GM23338 (cell line): Measurements from ENCODE around the gene C2CD4B. TPM values are rescaled to one million over a fixed set of nuclear protein-coding genes. Genes with fewer than 3 reads are reported as not detected.

Experiments used
- ATAC-seq: fragments of 200-7000 bp; cut with Tn5 transposase; 3 replicates; pipeline ENCODE4 v1.9.1; 2020
- DNase-seq: peaks from one replicate; pipeline ENCODE4 v3.0.0-alpha.2; 2015; ENCODE audit warnings: low spot score
- H2AFZ ChIP-seq: fragments of 200-600 bp; sonication (generic); 2 replicates; pipeline ENCODE4 v1.8.0; 2016; ENCODE audit warnings: antibody characterized with exemption, mild to moderate bottlenecking, moderate library complexity
- H3F3A ChIP-seq: fragments of 200-600 bp; sonication (generic); replicated peaks from 2 replicates; pipeline ENCODE4 v1.8.0; 2017; ENCODE audit warnings: antibody characterized with exemption, mixed run types, low read depth
- H3K27ac ChIP-seq: fragments of 200-600 bp; sonication (generic); 2 replicates; pipeline ENCODE4 v1.6.1; 2016; ENCODE audit warnings: low read depth
- H3K27me3 ChIP-seq: fragments of 200-600 bp; sonication (generic); 2 replicates; pipeline ENCODE4 v1.8.0; 2016; ENCODE audit warnings: mild to moderate bottlenecking, mixed run types, moderate library complexity; ENCODE audit not compliant: insufficient read depth
- H3K36me3 ChIP-seq: fragments of 200-600 bp; sonication (generic); 2 replicates; pipeline ENCODE4 v1.8.0; 2016; ENCODE audit warnings: mild to moderate bottlenecking; ENCODE audit not compliant: insufficient read depth
- H3K4me1 ChIP-seq: fragments of 200-600 bp; sonication (generic); 2 replicates; pipeline ENCODE4 v1.8.0; 2016; ENCODE audit warnings: mild to moderate bottlenecking, moderate library complexity; ENCODE audit not compliant: insufficient read depth
- H3K4me2 ChIP-seq: fragments of 200-600 bp; sonication (generic); 2 replicates; pipeline ENCODE4 v1.7.1; 2017; ENCODE audit warnings: mixed run types
- H3K4me3 ChIP-seq: fragments of 200-600 bp; sonication (generic); 2 replicates; pipeline ENCODE4 v1.6.1; 2016; ENCODE audit warnings: mixed run types
- H3K79me2 ChIP-seq: fragments of 200-600 bp; sonication (generic); replicated peaks from 2 replicates; pipeline ENCODE4 v1.8.0; 2017; ENCODE audit warnings: mild to moderate bottlenecking; ENCODE audit not compliant: insufficient read depth
- H3K9me2 ChIP-seq: fragments of 200-600 bp; sonication (generic); 2 replicates; pipeline ENCODE4 v1.8.0; 2017; ENCODE audit not compliant: insufficient read depth
- H4K20me1 ChIP-seq: fragments of 200-600 bp; sonication (generic); replicated peaks from 2 replicates; pipeline ENCODE4 v1.8.0; 2017; ENCODE audit warnings: mild to moderate bottlenecking; ENCODE audit not compliant: insufficient read depth
- H3K27ac Mint-ChIP-seq: 2 replicates; pipeline ENCODE4 v1.8.0; 2020; ENCODE audit warnings: inconsistent platforms, mild to moderate bottlenecking, moderate library complexity, mixed read lengths
- H3K27me3 Mint-ChIP-seq: 3 replicates; pipeline ENCODE4 v1.8.0; 2022; ENCODE audit warnings: low read depth, mild to moderate bottlenecking, moderate library complexity, mixed read lengths, inconsistent platforms; ENCODE audit not compliant: insufficient read depth, poor library complexity
- H3K36me3 Mint-ChIP-seq: 3 replicates; pipeline ENCODE4 v1.8.0; 2021; ENCODE audit warnings: low read depth, mild to moderate bottlenecking, inconsistent platforms, moderate library complexity, mixed read lengths
- H3K4me1 Mint-ChIP-seq: 3 replicates; pipeline ENCODE4 v1.8.0; 2020; ENCODE audit warnings: mild to moderate bottlenecking, inconsistent platforms, mixed read lengths
- H3K4me3 Mint-ChIP-seq: 3 replicates; pipeline ENCODE4 v1.8.0; 2021; ENCODE audit warnings: moderate library complexity, mild to moderate bottlenecking, inconsistent platforms, mixed read lengths
- H3K9me3 Mint-ChIP-seq: 3 replicates; pipeline ENCODE4 v1.8.0; 2020; ENCODE audit warnings: moderate library complexity, mild to moderate bottlenecking, inconsistent platforms, mixed read lengths
- CREB1 ChIP-seq: fragments of 250-450 bp; sonication (Bioruptor Pico); IDR thresholded peaks from 2 replicates; pipeline ENCODE4 v1.5.0; 2020; ENCODE audit warnings: low read depth, mild to moderate bottlenecking, moderate library complexity
- CTCF ChIP-seq, 2 experiments: fragments of 200-600 bp in 1 of 2; sonication (generic) in 1 of 2; conservative IDR thresholded peaks; 2 replicates each; pipeline versions ENCODE4 v1.5.1 to v1.6.1; 2016 to 2017; ENCODE audit warnings: antibody characterized with exemption in 2 of 2, low read depth in 2 of 2, mild to moderate bottlenecking in 2 of 2, moderate library complexity in 1 of 2
- EZH2phosphoT487 ChIP-seq: fragments of 200-600 bp; sonication (generic); IDR thresholded peaks from one replicate; pipeline ENCODE4 v1.8.1; 2018; ENCODE audit warnings: antibody characterized with exemption; ENCODE audit not compliant: unreplicated experiment
- JUNB ChIP-seq: IDR thresholded peaks from one replicate; pipeline ENCODE4 v1.6.1; 2016; ENCODE audit warnings: antibody characterized with exemption; ENCODE audit not compliant: unreplicated experiment
- NANOG ChIP-seq: IDR thresholded peaks from 2 replicates; pipeline ENCODE4 v1.6.1; 2016; ENCODE audit warnings: antibody characterized with exemption, borderline replicate concordance
- POLR2AphosphoS5 ChIP-seq: IDR thresholded peaks from 2 replicates; pipeline ENCODE4 v1.6.1; 2016; ENCODE audit warnings: antibody characterized with exemption, low read depth
- STAT1 ChIP-seq: IDR thresholded peaks from one replicate; pipeline ENCODE4 v1.6.1; 2016; ENCODE audit warnings: antibody characterized with exemption; ENCODE audit not compliant: unreplicated experiment
- ZNF114 ChIP-seq: fragments of 250-450 bp; sonication (Bioruptor Pico); IDR thresholded peaks from 2 replicates; pipeline ENCODE4 v1.5.0; 2020; ENCODE audit warnings: mild to moderate bottlenecking, moderate library complexity
- ZNF331 ChIP-seq: fragments of 250-450 bp; sonication (Bioruptor Pico); IDR thresholded peaks from 2 replicates; pipeline ENCODE4 v1.5.0; 2020; ENCODE audit warnings: low read depth, mild to moderate bottlenecking, moderate library complexity
- ZNF462 ChIP-seq: fragments of 250-450 bp; sonication (Bioruptor Pico); IDR thresholded peaks from 2 replicates; pipeline ENCODE4 v1.5.0; 2020; ENCODE audit warnings: mild to moderate bottlenecking, moderate library complexity
- polyA plus RNA-seq: library from polyadenylated mRNA; unstranded; fragments of >200 nt; fragmentation: Nextera tagmentation; extraction: Ambion mirVana; gene quantifications from 2 replicates; pipeline ENCODE4 v1.2.1, GENCODE V29; 2016
- total RNA-seq: library from RNA; depleted of rRNA; stranded (reverse); fragments of >200 nt; shearing (Covaris generic); gene quantifications from 2 replicates; pipeline ENCODE4 v1.2.3, GENCODE V29; 2014
- TF ChIP-seq, protein P1 (sequence below): IDR thresholded peaks from 2 replicates; pipeline ENCODE4 v1.6.1; 2016; ENCODE audit warnings: antibody characterized with exemption

Gene C2CD4B
- total and polyA plus RNA-seq, 2 experiments from 2014 or later: 1.5 TPM; not detected in 1

DNA sequence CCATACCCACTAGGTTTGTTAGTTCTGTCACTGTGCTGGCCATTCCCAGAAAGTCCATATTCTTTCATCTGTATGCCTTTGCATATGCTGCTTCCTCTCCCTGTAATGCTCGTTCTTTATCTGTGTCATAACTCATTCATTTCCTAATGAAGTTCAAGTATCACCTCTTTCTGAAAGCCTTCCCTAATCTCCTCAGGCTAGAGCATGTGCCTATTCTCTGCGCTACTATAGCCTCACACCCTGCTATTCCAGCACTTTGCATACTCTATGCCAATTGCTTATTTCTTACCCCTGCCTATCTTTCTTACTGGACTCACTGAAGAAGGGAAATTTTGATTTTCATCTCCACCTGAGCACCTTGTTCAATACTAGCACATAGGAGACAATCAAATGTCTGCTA, 25.6 kb upstream of the C2CD4B start (continued):
- no peak for TF ChIP-seq ZNF462 (CRISPR knock-in tag)
- TF ChIP-seq EZH2phosphoT487: no peak
- TF ChIP-seq CREB1 (CRISPR knock-in tag): no peak

GRCh38 chr15:62190274-62190673, 25.2 kb upstream of the C2CD4B start:
- H3F3A ChIP-seq: no peaks in the 10 kb centered on the region
- Mint-ChIP-seq H3K4me3 (no peak overlapping the region), H3K27me3 (peaks cover 2% of the 10 kb centered on the region), H3K36me3 (no peaks in the 10 kb centered on the region; the same call in 2 of the 3 replicates), H3K27ac (no peak overlapping the region), H3K9me3 (peaks cover 8% of the 10 kb centered on the region), H3K4me1 (peaks cover 7% of the 10 kb centered on the region)
- DNase-seq: peak; percentile 11
- no peaks in the 10 kb centered on the region for H3K79me2 ChIP-seq
- H3K4me3 ChIP-seq: no peak overlapping the region
- no peak overlapping the region for H3K4me2 ChIP-seq
- no peak overlapping the region for H3K27ac ChIP-seq
- H2AFZ ChIP-seq: peak overlapping the region; percentile 14; the same call in 1 of the 2 replicates
- peaks cover 4% of the 10 kb centered on the region; the same call in 1 of the 2 replicates for H3K4me1 ChIP-seq
- no peaks in the 10 kb centered on the region for H3K27me3 ChIP-seq
- no peaks in the 10 kb centered on the region for H3K9me2 ChIP-seq
- no peaks in the 10 kb centered on the region for H4K20me1 ChIP-seq
- peak; percentile 39 for ATAC-seq
- no peaks in the 10 kb centered on the region; the same call in 1 of the 2 replicates for H3K36me3 ChIP-seq
- TF ChIP-seq EZH2phosphoT487 (no peak), STAT1 (no peak), POLR2AphosphoS5 (no peak), CTCF (conservative IDR thresholded peaks at IDR 0.05; ENCODE audit: low read depth in 2 of 2) (no peak), JUNB (no peak), NANOG (no peak), ZNF114 (CRISPR knock-in tag) (no peak), ZNF331 (CRISPR knock-in tag) (no peak), CREB1 (CRISPR knock-in tag) (no peak)
- TF ChIP-seq, protein P1, sequence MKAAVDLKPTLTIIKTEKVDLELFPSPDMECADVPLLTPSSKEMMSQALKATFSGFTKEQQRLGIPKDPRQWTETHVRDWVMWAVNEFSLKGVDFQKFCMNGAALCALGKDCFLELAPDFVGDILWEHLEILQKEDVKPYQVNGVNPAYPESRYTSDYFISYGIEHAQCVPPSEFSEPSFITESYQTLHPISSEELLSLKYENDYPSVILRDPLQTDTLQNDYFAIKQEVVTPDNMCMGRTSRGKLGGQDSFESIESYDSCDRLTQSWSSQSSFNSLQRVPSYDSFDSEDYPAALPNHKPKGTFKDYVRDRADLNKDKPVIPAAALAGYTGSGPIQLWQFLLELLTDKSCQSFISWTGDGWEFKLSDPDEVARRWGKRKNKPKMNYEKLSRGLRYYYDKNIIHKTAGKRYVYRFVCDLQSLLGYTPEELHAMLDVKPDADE: no peak
